GM19467 (cell line): ENCODE measurements around the gene UGT1A7.

Source experiments
- ATAC-seq: cut with Tn5 transposase; IDR thresholded peaks from one replicate; pipeline ENCODE4 v1.9.1; 2021; ENCODE audit warnings: mild to moderate bottlenecking, moderate library complexity; ENCODE audit not compliant: unreplicated experiment

Gene UGT1A7

DNA sequence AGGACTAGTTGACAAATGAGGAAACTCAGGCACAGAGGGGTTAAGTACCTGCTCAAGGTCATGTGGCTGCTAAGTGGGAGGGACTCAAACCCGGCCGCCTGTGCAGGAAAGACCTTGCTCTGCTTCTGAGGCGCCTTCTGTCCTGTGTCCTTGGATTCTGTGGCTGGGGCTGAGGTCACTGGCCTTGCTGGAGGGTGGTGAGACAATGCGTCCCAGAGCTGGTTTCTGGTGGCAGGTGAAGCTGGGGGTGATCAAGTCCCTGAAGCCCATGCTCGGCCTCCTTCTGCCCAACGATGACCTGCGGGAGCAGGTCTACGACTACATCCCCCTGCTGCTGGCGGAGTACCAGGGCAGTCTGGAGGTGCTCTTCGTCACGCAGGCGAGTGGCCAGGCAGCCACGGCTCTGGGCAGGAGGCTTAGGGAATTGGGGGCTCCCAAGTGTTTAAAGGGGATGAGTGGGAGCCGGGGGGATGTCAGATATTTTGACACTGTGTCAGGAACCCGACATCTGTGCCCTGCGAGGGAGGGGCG lies 112.5 kb downstream of the UGT1A7 start:
- no peak for ATAC-seq

GRCh38 chr2:233795735-233796171 lies 114.1 kb downstream of the UGT1A7 start:
- no peak for ATAC-seq

GRCh38 chr2:233796254-233796653 lies 114.6 kb downstream of the UGT1A7 start:
- ATAC-seq: no peak

DNA sequence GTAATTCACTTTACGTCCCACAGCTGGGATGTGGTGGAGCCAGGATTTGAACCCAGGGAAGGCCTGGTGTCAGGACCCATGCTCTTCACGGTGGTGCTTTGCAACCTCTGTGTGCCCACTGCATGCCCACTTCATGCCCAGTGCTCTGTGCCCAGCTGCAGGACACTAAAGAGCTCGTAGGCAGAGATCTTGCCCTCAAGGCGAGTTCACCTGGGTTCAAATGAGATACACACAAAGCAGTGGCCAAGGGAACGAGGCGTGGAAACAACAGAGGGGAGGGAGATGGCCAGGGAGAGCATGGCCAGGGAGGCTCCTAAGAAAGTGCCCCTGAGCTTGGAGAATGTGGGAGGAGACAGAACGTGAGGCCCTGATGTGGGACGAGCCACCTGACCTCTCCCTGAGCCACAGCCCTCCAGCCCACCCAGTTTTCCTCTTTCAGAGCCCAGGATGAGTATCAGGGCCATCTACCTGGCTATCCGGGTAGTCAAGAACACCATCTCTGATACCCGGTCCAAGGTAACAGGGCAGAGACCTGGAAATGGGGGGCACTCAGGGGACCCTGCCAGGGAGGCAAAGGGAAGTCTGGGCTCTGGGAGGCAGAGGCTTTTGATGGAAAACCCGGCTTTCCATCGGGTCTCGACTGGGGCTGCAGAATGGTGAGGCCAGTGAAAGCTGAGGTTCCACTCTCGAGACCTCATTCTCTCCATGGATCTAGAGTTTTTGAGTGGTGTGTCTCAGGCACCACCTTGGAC lies 116.8 kb downstream of the UGT1A7 start:
- ATAC-seq: no peak

GRCh38 chr2:233799087-233799665 lies 117.5 kb downstream of the UGT1A7 start:
- ATAC-seq: no peak

DNA sequence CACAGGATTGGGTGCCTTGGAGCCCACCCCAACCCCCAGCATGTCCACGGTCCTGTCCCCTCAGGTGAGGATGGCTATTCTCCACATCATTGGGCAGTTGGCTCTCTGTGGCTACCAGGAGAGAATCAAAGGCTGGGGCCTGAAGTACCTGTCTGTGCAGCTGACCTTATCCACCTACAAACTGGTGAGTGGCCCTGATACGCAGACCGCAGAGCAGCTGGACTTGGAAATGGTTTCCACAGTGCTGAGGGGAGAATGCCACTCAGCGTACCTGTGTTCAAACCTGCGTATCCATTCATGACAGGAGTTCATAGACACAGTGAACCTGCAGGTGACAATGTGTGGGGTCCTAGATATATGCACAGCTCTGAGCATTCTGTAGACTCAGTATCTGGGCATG lies 118.0 kb downstream of the UGT1A7 start:
- no peak for ATAC-seq

DNA sequence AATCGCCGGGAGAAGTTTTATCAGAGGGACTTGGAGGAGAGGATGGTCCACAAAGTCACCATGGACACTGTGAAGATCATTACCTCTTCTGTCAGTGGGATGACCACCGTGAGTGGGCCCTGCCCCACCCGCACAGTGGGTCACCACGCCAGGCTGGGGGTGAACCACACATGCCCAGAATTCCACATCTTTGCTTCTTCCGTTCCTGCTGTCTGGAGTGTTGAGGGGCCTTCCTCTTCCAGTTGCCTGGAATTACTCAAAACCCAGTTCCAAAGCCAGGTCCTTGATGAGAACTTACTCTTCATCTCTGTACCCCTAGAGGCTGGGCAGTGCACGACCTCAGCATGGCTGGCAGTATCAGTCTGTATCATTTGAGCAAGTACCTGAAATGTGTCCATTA lies 118.5 kb downstream of the UGT1A7 start:
- no peak for ATAC-seq

DNA sequence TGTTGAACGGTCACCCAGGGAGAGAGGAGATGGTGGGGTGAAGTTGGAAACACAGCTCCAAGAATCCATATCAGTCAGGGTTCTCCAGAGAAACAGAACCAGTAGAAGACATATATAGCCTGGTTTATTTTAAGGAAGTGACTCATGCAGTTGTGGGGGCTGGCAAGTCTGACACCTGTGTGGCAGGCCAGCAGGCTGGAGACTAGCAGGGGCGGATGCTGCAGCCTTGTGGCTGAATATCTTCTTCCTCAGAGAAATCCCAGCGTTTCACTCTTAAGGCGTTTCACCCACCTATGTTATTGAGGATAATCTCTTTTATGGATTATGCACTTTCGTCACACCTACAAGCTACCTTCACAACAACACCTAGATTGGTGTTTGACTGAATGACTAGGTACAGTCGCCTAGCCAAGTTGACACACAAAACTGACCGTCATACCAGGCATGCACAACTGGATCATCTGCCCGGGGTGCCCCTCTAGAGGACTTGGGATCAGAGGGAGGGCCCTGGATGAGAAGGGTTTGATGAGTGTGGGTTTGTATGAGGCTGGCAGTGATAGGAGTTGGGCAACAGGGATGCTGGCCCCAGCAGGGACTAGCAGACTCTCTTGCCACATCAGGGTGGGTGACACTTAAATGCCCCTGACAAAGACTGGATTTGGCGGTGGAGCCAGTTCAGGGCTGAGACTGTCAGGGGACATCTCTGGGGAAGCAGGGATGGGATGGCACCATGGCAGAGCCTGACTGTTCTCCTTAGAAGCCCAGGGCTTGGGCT lies 119.8 kb downstream of the UGT1A7 start:
- no peak for ATAC-seq

- ATAC-seq: no peak
These were observed 120.6 kb downstream of the UGT1A7 start for GRCh38 chr2:233802132-233802815.

DNA sequence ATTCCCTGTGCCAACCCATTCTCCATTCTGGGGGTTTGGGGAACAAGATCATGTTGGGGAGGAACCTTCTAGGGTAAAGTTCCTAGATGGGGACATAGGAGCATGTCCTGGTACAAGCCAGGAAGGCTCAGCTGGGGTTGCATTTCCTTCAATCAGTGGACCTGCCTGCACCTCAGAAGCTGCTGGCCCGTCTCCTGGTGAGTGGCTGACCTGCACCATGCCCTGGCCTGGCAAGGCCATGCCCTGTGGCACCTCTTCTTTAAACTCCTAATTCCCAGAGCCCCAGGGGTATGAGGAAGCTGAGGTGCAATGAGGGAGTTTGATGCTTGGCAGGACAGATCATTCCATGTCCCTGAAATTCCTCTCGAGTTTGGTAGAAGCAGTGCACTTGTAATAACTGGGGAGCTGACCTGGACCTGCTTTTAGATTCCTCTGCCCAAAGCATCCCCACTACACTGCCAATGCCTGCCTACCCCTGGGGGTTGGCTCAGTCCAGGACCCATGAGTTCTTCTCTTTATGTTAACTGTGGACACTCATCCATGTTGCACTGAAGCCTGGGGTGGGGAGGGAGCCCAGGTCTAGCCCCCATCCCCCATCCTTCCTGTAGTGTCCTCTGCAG lies 121.7 kb downstream of the UGT1A7 start:
- no peak for ATAC-seq

DNA sequence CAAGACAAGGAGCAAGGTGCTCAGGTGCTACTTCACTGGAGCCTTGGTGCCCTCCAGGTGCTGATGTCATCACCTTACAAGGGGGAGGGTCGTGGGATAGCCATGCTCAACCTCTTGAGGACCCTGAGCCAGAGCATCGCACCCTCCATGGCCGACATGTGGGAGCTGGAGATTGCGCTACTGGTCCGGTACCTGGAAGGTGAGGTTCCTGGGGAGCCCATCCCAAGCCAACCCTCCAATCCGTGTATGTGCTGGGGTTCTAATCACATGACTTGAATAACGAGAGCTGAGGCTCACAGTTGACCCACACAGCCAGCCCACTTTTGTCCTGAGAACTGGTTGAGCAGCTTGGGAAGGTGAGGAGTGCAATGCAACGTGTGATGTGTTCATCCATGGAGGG lies 122.3 kb downstream of the UGT1A7 start:
- ATAC-seq: no peak

DNA sequence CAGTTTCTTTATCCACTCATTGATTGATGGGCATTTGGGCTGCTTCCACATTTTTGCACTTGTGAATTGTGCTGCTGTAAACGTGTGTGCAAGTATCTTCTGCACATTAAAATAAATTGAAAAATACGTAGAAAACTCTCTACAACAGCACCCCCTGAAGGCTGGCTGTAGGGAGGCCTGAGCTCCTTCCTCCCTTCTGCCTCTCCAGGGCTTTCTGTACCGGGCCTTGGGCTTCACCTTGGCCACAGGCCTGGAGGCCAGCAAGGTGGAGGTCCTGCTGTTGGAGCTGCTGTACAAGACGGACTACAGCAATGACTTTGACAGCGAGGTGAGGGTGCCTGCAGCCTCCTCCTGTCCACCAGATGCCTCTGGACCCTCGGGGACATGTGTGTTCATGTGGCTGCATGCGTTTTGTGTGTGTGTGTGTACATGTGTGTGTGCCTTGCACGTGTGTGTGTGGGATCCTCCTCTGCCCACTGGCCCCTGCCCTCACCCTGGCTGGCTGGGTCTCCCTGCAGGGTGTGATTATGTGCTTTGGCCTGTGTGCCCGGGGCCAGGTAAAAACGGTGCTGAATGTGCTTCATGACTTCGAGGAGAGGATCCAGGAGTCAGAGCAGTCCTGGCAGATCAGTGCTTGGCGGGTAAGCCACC lies 125.6 kb downstream of the UGT1A7 start:
- ATAC-seq: no peak

- ATAC-seq: no peak
These were observed 126.5 kb downstream of the UGT1A7 start for GRCh38 chr2:233807966-233808935.

GRCh38 chr2:233810385-233810784 lies 128.7 kb downstream of the UGT1A7 start:
- no peak for ATAC-seq

DNA sequence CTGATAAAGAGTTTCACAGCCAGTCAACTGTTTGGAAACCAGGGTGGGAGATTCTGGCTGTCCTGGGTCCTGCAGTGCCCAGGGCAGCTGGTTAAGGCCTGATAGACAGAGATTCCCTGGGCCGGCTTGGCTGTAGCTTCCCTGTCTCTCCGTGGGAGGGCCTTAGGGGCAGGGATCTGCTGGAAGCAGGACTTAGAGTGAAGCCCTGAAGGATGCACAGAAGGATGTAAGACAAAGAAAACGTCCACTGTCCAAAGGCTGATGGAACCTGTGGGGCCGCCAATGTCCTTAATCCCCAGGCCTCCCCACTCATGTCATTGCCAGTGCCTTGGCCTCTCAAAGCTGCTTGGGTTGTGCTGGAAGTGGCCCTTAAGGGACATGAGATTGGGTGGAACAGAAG lies 129.4 kb downstream of the UGT1A7 start:
- ATAC-seq: no peak

GRCh38 chr2:233811732-233812131 lies 130.0 kb downstream of the UGT1A7 start:
- no peak for ATAC-seq

- ATAC-seq: no peak
These were observed 131.7 kb downstream of the UGT1A7 start for GRCh38 chr2:233813236-233814055.
